HFF-Myc (cell line): ENCODE measurements around the gene OSBPL9.

ENCODE experiments used
- DNase-seq: peaks from one replicate; pipeline ENCODE4 v3.0.0-alpha.2; 2011; ENCODE audit warnings: low read depth; ENCODE audit errors: extremely low read depth
- H3K4me3 ChIP-seq: replicated peaks from 2 replicates; pipeline ENCODE4 v1.5.1; 2011; ENCODE audit warnings: low read depth, mild to moderate bottlenecking, control low read depth, low read length
- CTCF ChIP-seq: IDR thresholded peaks from 2 replicates; pipeline ENCODE4 v1.5.1; 2012; ENCODE audit warnings: mild to moderate bottlenecking, low read depth, low read length, control low read depth; ENCODE audit errors: missing control alignments

OSBPL9 gene

GRCh38 chr1:51714374-51715019 lies 97.6 kb downstream of the OSBPL9 start:
- H3K4me3 ChIP-seq, result no peak overlapping the region
- DNase-seq, result no peak
- no peak for TF ChIP-seq CTCF

- DNase-seq, result no peak
- no peak for TF ChIP-seq CTCF
- H3K4me3 ChIP-seq, result no peak overlapping the region
These were observed 98.5 kb downstream of the OSBPL9 start for GRCh38 chr1:51715369-51715768.

GRCh38 chr1:51716746-51717145 lies 99.9 kb downstream of the OSBPL9 start:
- no peak overlapping the region for H3K4me3 ChIP-seq
- no peak for TF ChIP-seq CTCF
- DNase-seq, result no peak

DNA sequence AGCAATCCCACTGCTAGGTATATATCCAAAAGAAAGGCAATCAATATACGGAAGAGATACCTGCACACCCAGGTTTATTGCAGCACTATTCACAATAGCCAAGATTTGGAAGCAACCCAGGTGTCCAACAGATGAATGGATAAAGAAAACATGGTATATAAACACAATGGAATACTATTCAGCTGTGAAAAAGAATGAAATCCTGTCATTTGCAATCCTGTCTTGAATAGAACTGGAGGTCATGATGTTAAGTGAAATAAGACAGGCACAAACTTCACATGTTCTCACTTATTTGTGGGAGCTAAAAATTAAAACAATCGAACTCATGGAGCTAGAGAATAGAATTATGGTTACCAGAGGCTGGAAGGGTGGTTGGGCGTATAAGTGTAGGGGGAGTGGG lies 101.0 kb downstream of the OSBPL9 start:
- H3K4me3 ChIP-seq, result no peak overlapping the region
- TF ChIP-seq CTCF, result no peak
- DNase-seq, result no peak

DNA sequence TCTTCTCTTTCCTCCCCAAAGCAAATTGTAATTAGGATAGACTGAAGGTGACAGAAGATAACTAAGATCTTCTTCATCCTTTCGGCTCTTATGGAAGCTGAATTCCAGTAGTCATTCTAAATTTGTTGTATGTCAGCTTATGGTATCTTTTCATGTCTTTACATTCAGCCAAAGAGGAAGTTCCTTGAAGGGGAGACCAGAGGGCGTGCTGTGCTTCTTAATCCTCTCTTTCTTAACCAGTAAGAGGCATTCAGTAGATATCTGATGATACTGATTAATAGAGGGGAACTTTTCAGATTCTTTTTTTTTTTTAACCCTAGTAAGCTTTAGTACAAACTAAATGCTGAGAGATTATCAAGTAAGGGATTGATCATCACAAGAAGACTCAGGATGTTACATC lies 102.3 kb downstream of the OSBPL9 start:
- H3K4me3 ChIP-seq, result no peak overlapping the region
- TF ChIP-seq CTCF, result no peak
- DNase-seq, result no peak

DNA sequence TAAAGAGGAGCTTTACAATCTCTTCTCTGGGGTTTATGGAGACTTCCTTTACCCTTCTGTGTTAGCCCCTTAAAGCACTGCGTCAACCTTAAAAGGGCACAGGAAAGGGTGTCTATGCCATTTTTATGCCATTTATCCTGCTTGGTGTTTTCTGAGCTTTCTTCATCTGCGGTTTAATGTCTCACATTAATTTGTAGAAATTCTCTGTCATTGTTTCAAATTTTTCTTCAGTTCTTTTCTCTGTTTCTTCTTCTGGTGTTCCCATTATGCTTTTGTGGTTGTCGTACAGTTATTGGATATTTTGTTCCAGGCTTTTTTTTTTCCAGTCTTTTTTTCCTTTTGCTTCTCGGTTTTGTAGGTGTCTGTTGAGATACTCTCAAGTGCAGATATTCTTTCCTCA lies 107.9 kb downstream of the OSBPL9 start:
- no peak overlapping the region for H3K4me3 ChIP-seq
- TF ChIP-seq CTCF, result no peak
- no peak for DNase-seq

GRCh38 chr1:51726051-51726450 lies 109.2 kb downstream of the OSBPL9 start:
- no peak for DNase-seq
- no peak for TF ChIP-seq CTCF
- no peak overlapping the region for H3K4me3 ChIP-seq
